K562 (cell line): ENCODE data around the gene LMCD1. TPM values are rescaled to one million over a fixed set of nuclear protein-coding genes. Genes with fewer than 3 reads are reported as not detected.

Source experiments
- ATAC-seq: fragments of 200-7000 bp; cut with Tn5 transposase; 3 replicates; pipeline ENCODE4 v1.9.1; 2020; ENCODE audit warnings: moderate library complexity
- BruUV-seq: library from RNA; stranded (reverse); fragments of 400-500 nt; replicated peaks from 2 replicates; lab custom pipeline; 2021; lab: Mats Ljungman, UMichigan
- CTCF ChIA-PET: fragments of 300-600 bp; formaldehyde crosslinking; extraction: SDS; loops from one replicate; lab custom pipeline; 2021; ENCODE audit warnings: low intra/inter-chr PET ratio; lab: Yijun Ruan, JAX
- POLR2A ChIA-PET: fragments of 300-600, 350-650 bp; sonication (Branson Sonifier 250); formaldehyde crosslinking; extraction: SDS; loops from one replicate; lab custom pipeline; 2021; ENCODE audit warnings: antibody characterized with exemption, inconsistent platforms; lab: Yijun Ruan, JAX
- DNase-seq, 4 experiments: peaks; one replicate each; pipeline versions ENCODE4 v3.0.0 to v3.0.0-alpha.2; 2011 to 2018; ENCODE audit warnings: low spot score in 3 of 4, mixed read lengths in 3 of 4; ENCODE audit errors: extremely low read depth in 1 of 4
- FAIRE-seq: peaks from 2 replicates; lab custom pipeline; 2011; peaks lifted over from hg19 to GRCh38; lab: Jason Lieb, UNC
- H2AFZ ChIP-seq: 2 replicates; pipeline ENCODE4 v1.6.0; 2011; ENCODE audit warnings: low read depth, low read length, control low read depth, inconsistent platforms
- H3K27ac ChIP-seq: fragments of 200-600 bp; 3 replicates; pipeline ENCODE4 v1.8.0; 2011; ENCODE audit warnings: low read depth, mild to moderate bottlenecking, control low read depth, inconsistent platforms, low read length, moderate library complexity, mixed read lengths; ENCODE audit errors: extremely low read depth
- H3K27me3 ChIP-seq, 2 experiments: fragments of 300-600 bp in 1 of 2; 2 replicates in 1 of 2; 3 replicates in 1 of 2; pipeline versions ENCODE4 v1.6.0 to v1.8.0; 2011; ENCODE audit warnings: inconsistent platforms in 2 of 2, low read length in 2 of 2, mild to moderate bottlenecking in 1 of 2, mixed read lengths in 1 of 2, moderate library complexity in 1 of 2; ENCODE audit not compliant: control insufficient read depth in 2 of 2, insufficient read depth in 2 of 2
- H3K36me3 ChIP-seq: fragments of 300-600 bp; 3 replicates; pipeline ENCODE4 v1.8.0; 2011; ENCODE audit warnings: mild to moderate bottlenecking, low read length, inconsistent platforms; ENCODE audit not compliant: control insufficient read depth, insufficient read depth
- H3K4me1 ChIP-seq, 2 experiments: fragments of 200-600 bp in 1 of 2; replicated peaks in 1 of 2; 2 replicates in 1 of 2; 3 replicates in 1 of 2; pipeline versions ENCODE4 v1.5.1 to v1.8.0; 2011; ENCODE audit warnings: inconsistent platforms in 2 of 2, low read length in 2 of 2, mild to moderate bottlenecking in 1 of 2, mixed read lengths in 1 of 2, moderate library complexity in 1 of 2; ENCODE audit not compliant: control insufficient read depth in 2 of 2, insufficient read depth in 2 of 2
- H3K4me2 ChIP-seq: 2 replicates; pipeline ENCODE4 v1.6.1; 2011; ENCODE audit warnings: low read length, control low read depth, inconsistent platforms, mixed read lengths; ENCODE audit not compliant: insufficient read depth
- H3K4me3 ChIP-seq: fragments of 200-600 bp; sonication (generic), shearing (Covaris generic); 2 replicates; pipeline ENCODE4 v1.5.1; 2016; ENCODE audit warnings: control low read depth, inconsistent platforms
- H3K79me2 ChIP-seq: fragments of 200-600 bp; 3 replicates; pipeline ENCODE4 v1.8.0; 2011; ENCODE audit warnings: low read length, inconsistent platforms; ENCODE audit not compliant: control insufficient read depth, insufficient read depth
- H3K9ac ChIP-seq, 2 experiments: 2 replicates each; pipeline versions ENCODE4 v1.6.0 to v1.6.1; 2011; ENCODE audit warnings: low read depth in 2 of 2, low read length in 2 of 2, control low read depth in 1 of 2, inconsistent platforms in 1 of 2, mild to moderate bottlenecking in 1 of 2, mixed read lengths in 1 of 2; ENCODE audit not compliant: insufficient read depth in 1 of 2
- H3K9me1 ChIP-seq: one replicate; pipeline ENCODE4 v1.6.0; 2011; ENCODE audit warnings: inconsistent platforms, mild to moderate bottlenecking, low read length, moderate library complexity; ENCODE audit not compliant: control insufficient read depth, insufficient read depth
- H3K9me3 ChIP-seq: replicated peaks from 2 replicates; pipeline ENCODE4 v1.5.1; 2011; ENCODE audit warnings: low read depth, low read length, inconsistent platforms; ENCODE audit not compliant: control insufficient read depth, insufficient read depth
- H4K20me1 ChIP-seq: replicated peaks from 2 replicates; pipeline ENCODE4 v1.6.1; 2011; ENCODE audit warnings: low read length, inconsistent platforms, mixed read lengths; ENCODE audit not compliant: control insufficient read depth, insufficient read depth
- CTBP1 ChIP-seq: fragments of 450-650 bp; IDR thresholded peaks from 2 replicates; pipeline ENCODE4 v1.6.1; 2016; ENCODE audit warnings: borderline replicate concordance
- FOXK2 ChIP-seq, 2 experiments: fragments of 450-650 bp; IDR thresholded peaks in 1 of 2; conservative IDR thresholded peaks in 1 of 2; 2 replicates each; pipeline ENCODE4 v1.6.1; 2016; ENCODE audit warnings: low read depth in 2 of 2, mild to moderate bottlenecking in 1 of 2
- GATAD2B ChIP-seq: fragments of 450-650 bp; IDR thresholded peaks from 2 replicates; pipeline ENCODE4 v1.6.1; 2017; ENCODE audit warnings: mild to moderate bottlenecking, borderline replicate concordance
- KDM5B ChIP-seq: fragments of 200-600 bp; sonication (generic); IDR thresholded peaks from 2 replicates; pipeline ENCODE4 v1.6.1; 2012; ENCODE audit warnings: low read depth, mild to moderate bottlenecking, moderate library complexity, low read length, control low read depth, inconsistent platforms; ENCODE audit not compliant: insufficient replicate concordance
- OTX1 ChIP-seq: fragments of 450-650 bp; formaldehyde crosslinking; IDR thresholded peaks from 2 replicates; pipeline ENCODE4 v1.4.0; 2022; ENCODE audit warnings: mild to moderate bottlenecking
- PKNOX1 ChIP-seq: fragments of 450-650 bp; IDR thresholded peaks from 2 replicates; pipeline ENCODE4 v1.6.1; 2016
- POLR2A ChIP-seq: fragments of 450-650 bp; conservative IDR thresholded peaks from 2 replicates; pipeline ENCODE4 v1.6.1; 2016
- ZBTB26 ChIP-seq: fragments of 450-650 bp; formaldehyde crosslinking; IDR thresholded peaks from 2 replicates; pipeline ENCODE4 v1.4.0; 2022; ENCODE audit warnings: missing genetic modification characterization
- ZNF140 ChIP-seq: fragments of 250-450 bp; sonication (Bioruptor Pico); IDR thresholded peaks from 2 replicates; pipeline ENCODE4 v1.8.0; 2021; ENCODE audit warnings: moderate library complexity, mild to moderate bottlenecking, inconsistent platforms
- ZNF41 ChIP-seq: fragments of 250-450 bp; sonication (Bioruptor Pico); conservative IDR thresholded peaks from 2 replicates; pipeline ENCODE4 v1.4.0; 2020; ENCODE audit warnings: mild to moderate bottlenecking
- ZNF444 ChIP-seq: fragments of 250-450 bp; sonication (Bioruptor Pico); IDR thresholded peaks from 2 replicates; pipeline ENCODE4 v1.4.0; 2020; ENCODE audit warnings: mild to moderate bottlenecking, moderate library complexity
- WGBS: fragments of 100-300 bp; shearing (Covaris generic); methylation state at CpG from one replicate; pipeline ENCODE4 v1.1.6; 2016; ENCODE audit warnings: low coverage, mixed read lengths; ENCODE audit not compliant: insufficient coverage; ENCODE audit errors: missing lambda C conversion rate; 5-methylcytosine and 5-hydroxymethylcytosine counted together
- in situ Hi-C: fragments of 300-500 bp; cut with MboI; formaldehyde crosslinking; loops from 4 replicates; pipeline ENCODE4 v1.15.0; 2018; ENCODE audit warnings: inconsistent platforms, mixed read lengths
- intact Hi-C: fragments of 100-400 bp; cut with micrococcal nuclease; formaldehyde crosslinking; loops from 2 replicates; pipeline ENCODE4 v1.14.2; 2022
- polyA plus RNA-seq, 8 experiments: library from polyadenylated mRNA; depleted of rRNA in 4 of 8; stranded (reverse) in 5 of 8; unstranded in 3 of 8; fragments of >200 nt; fragmentation: Nextera tagmentation in 2 of 8; fragmentation: Illumina TruSeq in 1 of 8; extraction: Ambion mirVana in 2 of 8; extraction: Trizol in 1 of 8; gene quantifications; 2 replicates each; pipeline versions ENCODE4 v1.2.1 to v1.2.3, GENCODE V29; 2011 to 2014; ENCODE audit warnings: inconsistent platforms in 1 of 8, missing spikeins in 1 of 8
- total RNA-seq, 7 experiments: library from RNA; depleted of rRNA in 6 of 7; stranded (reverse); fragments of >200 nt in 6 of 7; fragmentation: Illumina TruSeq in 2 of 7; extraction: Trizol in 2 of 7; gene quantifications; 2 replicates each; pipeline versions ENCODE4 v1.2.1 to v1.2.3, GENCODE V29; 2011 to 2021; ENCODE audit warnings: low replicate concordance in 1 of 7

Gene LMCD1
- total and polyA plus RNA-seq, 9 of the 15 experiments (the other 6 are each of a cell fraction or from before 2014, with no cell fraction given) = 0.60 TPM; not detected in 8

- Histone ChIP-seq H3K4me3 (no peak overlapping the region), H3K4me1 (no peaks in the 10 kb centered on the region), H3K36me3 (no peaks in the 10 kb centered on the region), H3K4me2 (no peak overlapping the region), H3K79me2 (no peaks in the 10 kb centered on the region), H2AFZ (no peak overlapping the region), H4K20me1 (no peaks in the 10 kb centered on the region), H3K27ac (no peak overlapping the region), H3K9ac (no peak overlapping the region), H3K9me1 (no peaks in the 10 kb centered on the region), H3K9me3 (no peaks in the 10 kb centered on the region), H3K27me3 (peaks cover under 1 to 24% of the 10 kb centered on the region in 2 experiments; a peak in 4 of 5 replicates)
- ChIA-PET CTCF (no interaction called here), POLR2A (interaction anchor here (0.6 kb wide), 2 partner anchors 72 to 156 kb away, joined by 3 read pairs; no protein-coding TSS in a partner anchor)
- FAIRE-seq (no peak), DNase-seq (no peak), ATAC-seq (no peak)
- BruUV-seq = no TSS peak
- intact Hi-C loops (no loop called here), in situ Hi-C loops (no loop called here)
- TF ChIP-seq PKNOX1 (no peak), CTBP1 (no peak), ZNF444 (CRISPR knock-in tag) (no peak), ZBTB26 (CRISPR knock-in tag) (no peak), OTX1 (CRISPR knock-in tag) (no peak), KDM5B (no peak), GATAD2B (no peak), ZNF140 (CRISPR knock-in tag) (no peak), FOXK2 (conservative IDR thresholded peaks at IDR 0.05 in 1 of 2, IDR thresholded peaks at IDR 0.05 in 1 of 2; ENCODE audit: low read depth in 2 of 2) (no peak), POLR2A (no peak), ZNF41 (CRISPR knock-in tag) (no peak)
- WGBS = 2% methylated on average over 7 of the region's 7 CpGs
These were observed 102.4 kb downstream of the LMCD1 start for GRCh38 chr3:8604006-8604405.
